ENCODE measurements around the gene KDSR.

- TF ChIP-seq ZNF384 (IDR thresholded peaks at IDR 0.05; ENCODE audit: low read depth, low read length), result no peak
- TF ChIP-seq RBBP5 (IDR thresholded peaks at IDR 0.05; ENCODE audit: borderline replicate concordance, insufficient read depth, low read length, poor library complexity, severe bottlenecking), result no peak
- TF ChIP-seq NFATC3 (IDR thresholded peaks at IDR 0.05), result no peak
- no peak for TF ChIP-seq CTCF (IDR thresholded peaks at IDR 0.05 in 2 of 3, conservative IDR thresholded peaks at IDR 0.05 in 1 of 3; ENCODE audit: insufficient read depth in 2 of 3, low read depth in 1 of 3, low read length in 3 of 3)
- TF ChIP-seq ZNF395 (CRISPR knock-in tag; IDR thresholded peaks at IDR 0.05), result no peak
- no peak for TF ChIP-seq EZH2 (IDR thresholded peaks at IDR 0.05; ENCODE audit: borderline replicate concordance, low read depth, low read length)
These were observed 22.1 kb downstream of the KDSR start for GRCh38 chr18:63344918-63345317.
